WTC11 (cell line): Measurements from ENCODE around the gene RPL29. TPM values are rescaled to one million over a fixed set of nuclear protein-coding genes. Genes with fewer than 3 reads are reported as not detected.

Experiments
- ATAC-seq: fragments of 200-7000 bp; cut with Tn5 transposase; 2 replicates; pipeline ENCODE4 v1.10.0; 2021; ENCODE audit warnings: mild to moderate bottlenecking, moderate library complexity
- CTCF ChIA-PET: fragments of 300-600 bp; sonication (Branson Sonifier 250); formaldehyde crosslinking; loops from one replicate; lab custom pipeline; 2021; ENCODE audit warnings: antibody characterized with exemption; lab: Charles Lee
- POLR2A ChIA-PET: fragments of 350-600 bp; sonication (Branson Sonifier 250); formaldehyde crosslinking; loops from one replicate; lab custom pipeline; 2021; ENCODE audit warnings: antibody characterized with exemption; lab: Charles Lee
- DNase-seq: peaks from one replicate; pipeline ENCODE4 v3.0.0; 2021; ENCODE audit warnings: low spot score
- H3K27ac Mint-ChIP-seq: 2 replicates; pipeline ENCODE4 v1.8.0; 2021; ENCODE audit warnings: mixed read lengths
- H3K27me3 Mint-ChIP-seq: 2 replicates; pipeline ENCODE4 v1.8.0; 2021; ENCODE audit warnings: low read depth, mild to moderate bottlenecking, moderate library complexity, mixed read lengths
- H3K36me3 Mint-ChIP-seq: 2 replicates; pipeline ENCODE4 v1.8.0; 2021; ENCODE audit warnings: mixed read lengths
- H3K4me1 Mint-ChIP-seq: 2 replicates; pipeline ENCODE4 v1.8.0; 2022; ENCODE audit warnings: mixed read lengths
- H3K4me3 Mint-ChIP-seq: 2 replicates; pipeline ENCODE4 v1.8.0; 2021; ENCODE audit warnings: mild to moderate bottlenecking, moderate library complexity, mixed read lengths
- H3K9me3 Mint-ChIP-seq: 2 replicates; pipeline ENCODE4 v1.8.0; 2021; ENCODE audit warnings: mixed read lengths
- ATF1 ChIP-seq: sonication (generic); formaldehyde crosslinking; IDR thresholded peaks from 2 replicates; pipeline ENCODE4 v1.8.1; 2023; ENCODE audit warnings: mild to moderate bottlenecking, moderate library complexity, missing genetic modification reagents
- ERG ChIP-seq: fragments of 250-450 bp; sonication (Bioruptor Pico); IDR thresholded peaks from 2 replicates; pipeline ENCODE4 v1.8.0; 2021; ENCODE audit warnings: mild to moderate bottlenecking
- ESRRA ChIP-seq: sonication (generic); formaldehyde crosslinking; IDR thresholded peaks from 2 replicates; pipeline ENCODE4 v1.8.1; 2022; ENCODE audit warnings: mild to moderate bottlenecking, missing genetic modification reagents, borderline replicate concordance
- GABPB1 ChIP-seq: sonication (generic); formaldehyde crosslinking; IDR thresholded peaks from 2 replicates; pipeline ENCODE4 v1.8.1; 2023; ENCODE audit warnings: mild to moderate bottlenecking, missing genetic modification reagents
- GTF2I ChIP-seq: fragments of 250-450 bp; sonication (Bioruptor Pico); conservative IDR thresholded peaks from 2 replicates; pipeline ENCODE4 v1.4.0; 2021; ENCODE audit warnings: mild to moderate bottlenecking
- IRF1 ChIP-seq: sonication (generic); formaldehyde crosslinking; IDR thresholded peaks from 2 replicates; pipeline ENCODE4 v1.8.0; 2023; ENCODE audit warnings: missing genetic modification reagents
- JAZF1 ChIP-seq: fragments of 250-450 bp; sonication (Bioruptor Pico); IDR thresholded peaks from 2 replicates; pipeline ENCODE4 v1.9.0; 2021; ENCODE audit warnings: moderate library complexity, mild to moderate bottlenecking, inconsistent platforms
- JUN ChIP-seq: sonication (generic); formaldehyde crosslinking; IDR thresholded peaks from 2 replicates; pipeline ENCODE4 v1.8.0; 2023; ENCODE audit warnings: mild to moderate bottlenecking, missing genetic modification reagents
- OVOL2 ChIP-seq: fragments of 250-450 bp; sonication (Bioruptor Pico); IDR thresholded peaks from 2 replicates; pipeline ENCODE4 v1.9.0; 2021; ENCODE audit warnings: mild to moderate bottlenecking, borderline replicate concordance
- PREB ChIP-seq: sonication (generic); formaldehyde crosslinking; IDR thresholded peaks from 2 replicates; pipeline ENCODE4 v1.8.1; 2022; ENCODE audit warnings: mild to moderate bottlenecking, missing genetic modification reagents, moderate library complexity, borderline replicate concordance
- RORB ChIP-seq: fragments of 250-450 bp; sonication (Bioruptor Pico); IDR thresholded peaks from 2 replicates; pipeline ENCODE4 v1.9.0; 2021; ENCODE audit warnings: mild to moderate bottlenecking
- SP1 ChIP-seq: sonication (generic); formaldehyde crosslinking; conservative IDR thresholded peaks from 2 replicates; pipeline ENCODE4 v1.8.1; 2022; ENCODE audit warnings: missing genetic modification reagents
- ZMAT4 ChIP-seq: fragments of 250-450 bp; sonication (Bioruptor Pico); IDR thresholded peaks from 2 replicates; pipeline ENCODE4 v1.9.0; 2021; ENCODE audit warnings: mild to moderate bottlenecking
- ZNF671 ChIP-seq: fragments of 250-450 bp; sonication (Bioruptor Pico); IDR thresholded peaks from 2 replicates; pipeline ENCODE4 v1.8.0; 2021; ENCODE audit warnings: mild to moderate bottlenecking
- total RNA-seq: library from RNA; stranded (reverse); gene quantifications from 3 replicates; pipeline ENCODE4 v1.2.3, GENCODE V29; 2021
- TF ChIP-seq, protein P1 (sequence below): sonication (generic); formaldehyde crosslinking; IDR thresholded peaks from 2 replicates; pipeline ENCODE4 v1.8.0; 2023; ENCODE audit warnings: missing genetic modification reagents, mild to moderate bottlenecking, borderline replicate concordance
- TF ChIP-seq, protein P2 (sequence below): sonication (generic); formaldehyde crosslinking; IDR thresholded peaks from 2 replicates; pipeline ENCODE4 v1.8.1; 2022; ENCODE audit warnings: low read depth, missing genetic modification reagents, borderline replicate concordance

Gene RPL29
- total RNA-seq, 1 experiment from 2014 or later, result 1,343 TPM

GRCh38 chr3:52025453-52025852 lies 29.8 kb upstream of the RPL29 start:
- Mint-ChIP-seq H3K27me3 (no peaks in the 10 kb centered on the region), H3K4me1 (peaks cover 9% of the 10 kb centered on the region), H3K4me3 (no peak overlapping the region), H3K27ac (no peak overlapping the region), H3K9me3 (no peaks in the 10 kb centered on the region), H3K36me3 (no peaks in the 10 kb centered on the region)
- TF ChIP-seq, protein P1, sequence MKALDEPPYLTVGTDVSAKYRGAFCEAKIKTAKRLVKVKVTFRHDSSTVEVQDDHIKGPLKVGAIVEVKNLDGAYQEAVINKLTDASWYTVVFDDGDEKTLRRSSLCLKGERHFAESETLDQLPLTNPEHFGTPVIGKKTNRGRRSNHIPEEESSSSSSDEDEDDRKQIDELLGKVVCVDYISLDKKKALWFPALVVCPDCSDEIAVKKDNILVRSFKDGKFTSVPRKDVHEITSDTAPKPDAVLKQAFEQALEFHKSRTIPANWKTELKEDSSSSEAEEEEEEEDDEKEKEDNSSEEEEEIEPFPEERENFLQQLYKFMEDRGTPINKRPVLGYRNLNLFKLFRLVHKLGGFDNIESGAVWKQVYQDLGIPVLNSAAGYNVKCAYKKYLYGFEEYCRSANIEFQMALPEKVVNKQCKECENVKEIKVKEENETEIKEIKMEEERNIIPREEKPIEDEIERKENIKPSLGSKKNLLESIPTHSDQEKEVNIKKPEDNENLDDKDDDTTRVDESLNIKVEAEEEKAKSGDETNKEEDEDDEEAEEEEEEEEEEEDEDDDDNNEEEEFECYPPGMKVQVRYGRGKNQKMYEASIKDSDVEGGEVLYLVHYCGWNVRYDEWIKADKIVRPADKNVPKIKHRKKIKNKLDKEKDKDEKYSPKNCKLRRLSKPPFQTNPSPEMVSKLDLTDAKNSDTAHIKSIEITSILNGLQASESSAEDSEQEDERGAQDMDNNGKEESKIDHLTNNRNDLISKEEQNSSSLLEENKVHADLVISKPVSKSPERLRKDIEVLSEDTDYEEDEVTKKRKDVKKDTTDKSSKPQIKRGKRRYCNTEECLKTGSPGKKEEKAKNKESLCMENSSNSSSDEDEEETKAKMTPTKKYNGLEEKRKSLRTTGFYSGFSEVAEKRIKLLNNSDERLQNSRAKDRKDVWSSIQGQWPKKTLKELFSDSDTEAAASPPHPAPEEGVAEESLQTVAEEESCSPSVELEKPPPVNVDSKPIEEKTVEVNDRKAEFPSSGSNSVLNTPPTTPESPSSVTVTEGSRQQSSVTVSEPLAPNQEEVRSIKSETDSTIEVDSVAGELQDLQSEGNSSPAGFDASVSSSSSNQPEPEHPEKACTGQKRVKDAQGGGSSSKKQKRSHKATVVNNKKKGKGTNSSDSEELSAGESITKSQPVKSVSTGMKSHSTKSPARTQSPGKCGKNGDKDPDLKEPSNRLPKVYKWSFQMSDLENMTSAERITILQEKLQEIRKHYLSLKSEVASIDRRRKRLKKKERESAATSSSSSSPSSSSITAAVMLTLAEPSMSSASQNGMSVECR (CRISPR knock-in tag), result no peak
- TF ChIP-seq RORB (CRISPR knock-in tag), result no peak
- no peak for TF ChIP-seq GTF2I (CRISPR knock-in tag)
- no peak for TF ChIP-seq JUN
- TF ChIP-seq ESRRA (CRISPR knock-in tag), result no peak
- TF ChIP-seq ATF1 (CRISPR knock-in tag), result no peak
- no peak for TF ChIP-seq SP1 (CRISPR knock-in tag)
- TF ChIP-seq ZMAT4 (CRISPR knock-in tag), result no peak
- TF ChIP-seq IRF1 (CRISPR knock-in tag), result no peak
- TF ChIP-seq ERG, result no peak
- no peak for TF ChIP-seq JAZF1 (CRISPR knock-in tag)
- TF ChIP-seq, protein P2, sequence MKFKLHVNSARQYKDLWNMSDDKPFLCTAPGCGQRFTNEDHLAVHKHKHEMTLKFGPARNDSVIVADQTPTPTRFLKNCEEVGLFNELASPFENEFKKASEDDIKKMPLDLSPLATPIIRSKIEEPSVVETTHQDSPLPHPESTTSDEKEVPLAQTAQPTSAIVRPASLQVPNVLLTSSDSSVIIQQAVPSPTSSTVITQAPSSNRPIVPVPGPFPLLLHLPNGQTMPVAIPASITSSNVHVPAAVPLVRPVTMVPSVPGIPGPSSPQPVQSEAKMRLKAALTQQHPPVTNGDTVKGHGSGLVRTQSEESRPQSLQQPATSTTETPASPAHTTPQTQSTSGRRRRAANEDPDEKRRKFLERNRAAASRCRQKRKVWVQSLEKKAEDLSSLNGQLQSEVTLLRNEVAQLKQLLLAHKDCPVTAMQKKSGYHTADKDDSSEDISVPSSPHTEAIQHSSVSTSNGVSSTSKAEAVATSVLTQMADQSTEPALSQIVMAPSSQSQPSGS (CRISPR knock-in tag), result no peak
- TF ChIP-seq PREB (CRISPR knock-in tag), result no peak
- TF ChIP-seq OVOL2 (CRISPR knock-in tag), result no peak
- no peak for TF ChIP-seq GABPB1 (CRISPR knock-in tag)
- no peak for TF ChIP-seq ZNF671 (CRISPR knock-in tag)
- ATAC-seq, result no peak
- CTCF ChIA-PET, result interaction anchor here (1.0 to 1.2 kb wide), 3 partner anchors 21 to 28 kb away, joined by 3 to 4 read pairs (median 3); no protein-coding TSS in a partner anchor
- DNase-seq, result no peak
- POLR2A ChIA-PET, result no interaction called here
